GM18873 (cell line): ENCODE results near the gene USP36.
"Not testable (repeated sequence)": the region's sequence is repeated elsewhere in the genome, so short reads cannot be mapped to it uniquely, and the experiment has no call there.

Experiments used
- ATAC-seq: cut with Tn5 transposase; IDR thresholded peaks from one replicate; pipeline ENCODE4 v1.9.1; 2021; ENCODE audit warnings: mild to moderate bottlenecking, moderate library complexity, moderate number of reproducible peaks; ENCODE audit not compliant: unreplicated experiment, low FRiP score

The USP36 gene

DNA sequence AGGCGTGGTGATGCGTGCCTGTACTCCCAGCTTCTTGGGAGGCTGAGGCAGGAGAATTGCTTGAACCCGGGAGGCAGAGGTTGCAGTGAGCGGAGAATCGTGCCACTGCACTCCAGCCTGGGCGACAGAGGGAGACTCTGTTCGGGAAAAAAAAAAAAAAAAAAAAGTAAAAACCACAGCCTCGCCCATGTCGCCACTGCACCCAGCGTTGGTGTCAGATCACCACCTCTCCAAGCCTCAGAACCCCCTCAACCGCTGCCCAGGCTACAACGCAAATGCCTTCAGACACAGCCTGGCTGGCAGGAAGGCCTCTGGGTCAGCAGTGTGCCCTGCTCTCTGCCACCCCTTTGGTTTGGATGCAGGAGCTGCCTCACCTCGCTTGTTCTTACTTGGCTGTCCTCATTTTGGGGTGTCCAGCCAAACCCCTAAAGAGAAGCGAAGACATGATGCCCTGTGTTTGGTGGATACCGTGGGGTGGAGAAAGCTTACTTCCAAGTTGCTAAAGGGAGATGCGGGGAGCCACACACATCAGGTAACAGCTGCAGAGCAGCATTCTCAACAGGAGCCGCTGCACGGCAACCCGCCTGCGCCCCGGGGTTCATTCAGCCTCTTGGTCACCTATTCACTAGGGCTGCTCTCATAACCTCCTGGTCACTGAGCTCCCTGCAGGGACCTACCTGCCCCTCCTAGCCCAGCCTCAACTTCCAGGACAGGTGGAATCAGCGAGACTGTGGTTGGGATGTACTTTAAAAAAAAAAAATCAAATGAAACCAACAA is 45.6 kb downstream of the USP36 start:
- ATAC-seq: no peak

DNA sequence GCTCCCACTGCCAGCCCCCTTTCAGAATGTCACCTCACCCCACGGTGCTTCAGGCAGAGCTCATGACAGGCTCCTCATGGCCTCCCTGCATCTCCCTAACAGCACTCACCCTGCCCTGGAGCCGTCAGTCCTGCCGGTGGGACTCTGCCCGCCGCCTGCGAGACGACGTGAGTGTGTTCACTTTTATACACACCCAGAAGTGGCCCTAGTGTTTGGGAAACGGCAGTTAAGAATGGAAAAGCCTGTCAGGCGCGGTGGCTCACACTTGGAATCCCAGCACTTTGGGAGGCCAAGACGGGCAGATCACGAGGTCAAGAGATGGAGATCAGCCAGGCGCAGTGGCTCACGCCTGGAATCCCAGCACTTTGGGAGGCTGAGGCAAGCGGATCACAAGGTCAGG is 46.2 kb downstream of the USP36 start:
- ATAC-seq: no peak

DNA sequence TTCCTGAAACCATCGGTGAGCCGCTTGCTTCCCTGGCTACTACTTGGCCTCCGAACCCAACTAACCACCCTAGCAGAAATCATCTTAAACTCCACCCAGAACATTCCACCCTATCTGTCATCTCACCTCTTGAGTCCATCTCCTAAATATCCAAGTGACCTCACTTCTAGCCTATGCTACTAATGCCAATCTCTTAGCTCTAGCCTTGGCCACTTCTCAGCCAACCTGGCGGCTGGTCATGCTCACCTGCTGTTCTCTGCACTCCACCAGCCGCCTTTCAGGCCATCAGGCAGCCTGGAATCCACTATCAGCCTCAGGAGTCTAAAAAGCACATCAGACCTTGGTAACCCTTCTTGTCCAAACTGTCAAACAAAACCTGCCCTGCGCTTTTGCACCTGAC is 46.6 kb downstream of the USP36 start:
- no peak for ATAC-seq

DNA sequence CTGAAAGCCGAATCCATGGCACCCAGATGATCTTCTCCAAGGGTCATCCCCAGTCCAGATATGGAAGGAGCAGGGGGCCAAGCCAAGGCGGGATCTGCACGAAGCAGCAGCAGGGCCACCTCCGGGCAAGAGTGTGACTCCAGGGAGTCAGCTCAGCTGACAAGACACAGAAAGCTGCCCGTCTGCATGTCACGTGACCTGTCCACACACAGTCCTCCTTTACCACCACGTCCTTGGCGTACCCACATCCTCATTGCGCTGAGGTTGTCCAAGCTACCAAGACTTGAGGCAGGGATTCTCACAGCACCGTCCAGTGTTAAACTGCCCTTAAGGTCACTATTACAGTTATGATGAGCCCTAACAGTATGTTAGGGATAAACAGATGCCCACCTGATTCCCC is 47.2 kb downstream of the USP36 start:
- ATAC-seq: no peak

DNA sequence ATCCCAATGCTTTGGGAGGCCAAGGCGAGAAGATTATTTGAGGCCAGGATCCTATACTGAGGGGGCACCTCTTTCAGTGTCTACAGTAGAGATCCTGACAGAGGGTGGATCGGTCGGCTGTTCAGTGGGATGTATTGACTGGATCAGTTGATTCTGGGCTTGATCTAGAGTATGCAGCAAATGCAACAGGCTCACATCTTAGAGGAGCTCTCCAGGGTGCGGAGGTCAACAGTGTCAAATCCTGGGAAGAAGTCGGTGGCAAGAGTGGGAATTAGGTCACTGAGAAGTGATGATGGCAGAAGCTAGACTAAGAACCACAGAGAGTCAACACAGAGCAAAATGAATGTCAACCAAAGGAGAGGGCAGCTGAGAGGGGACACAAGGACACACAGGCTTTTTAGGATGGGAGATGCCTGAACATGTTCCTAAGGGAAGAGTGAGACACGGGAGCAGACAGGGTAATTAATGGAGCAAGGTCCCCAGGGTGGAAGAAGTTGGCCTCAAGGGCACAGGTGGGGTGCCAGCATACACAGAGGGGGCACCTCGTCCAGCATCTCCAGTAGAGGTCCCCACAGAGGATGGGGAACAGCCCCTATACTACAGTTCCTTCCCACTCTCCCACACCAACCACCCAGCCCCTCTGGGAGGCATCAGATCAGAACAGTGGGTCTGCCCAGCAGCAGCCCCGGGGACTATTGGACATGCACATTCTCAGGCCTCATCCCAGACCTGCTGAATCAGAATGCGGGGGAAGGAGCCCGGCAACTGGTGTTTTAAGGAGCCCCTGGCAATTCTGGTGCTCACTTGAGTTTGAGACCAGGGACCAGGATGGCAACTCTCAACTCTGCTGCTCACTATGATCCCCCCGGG is 48.5 kb downstream of the USP36 start:
- ATAC-seq: no peak

DNA sequence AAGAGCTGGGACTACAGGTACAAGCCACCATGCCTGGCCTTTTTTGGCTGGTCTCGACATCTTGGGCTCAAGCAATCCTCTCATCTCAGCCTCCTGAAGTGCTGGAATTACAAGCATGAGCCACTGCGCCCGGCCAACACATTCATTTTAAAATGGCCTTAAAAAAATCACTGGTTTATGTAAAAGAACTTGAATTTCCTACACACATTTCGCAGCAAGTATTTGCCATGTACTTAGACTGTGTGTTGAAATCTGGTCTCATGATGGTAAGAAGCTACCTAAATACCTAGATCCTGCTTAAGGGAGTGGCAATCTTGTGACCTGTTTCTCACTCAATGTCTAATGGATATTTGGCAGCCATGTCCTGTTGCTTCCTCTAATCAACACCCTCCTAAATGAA is 50.1 kb downstream of the USP36 start:
- ATAC-seq: no peak

DNA sequence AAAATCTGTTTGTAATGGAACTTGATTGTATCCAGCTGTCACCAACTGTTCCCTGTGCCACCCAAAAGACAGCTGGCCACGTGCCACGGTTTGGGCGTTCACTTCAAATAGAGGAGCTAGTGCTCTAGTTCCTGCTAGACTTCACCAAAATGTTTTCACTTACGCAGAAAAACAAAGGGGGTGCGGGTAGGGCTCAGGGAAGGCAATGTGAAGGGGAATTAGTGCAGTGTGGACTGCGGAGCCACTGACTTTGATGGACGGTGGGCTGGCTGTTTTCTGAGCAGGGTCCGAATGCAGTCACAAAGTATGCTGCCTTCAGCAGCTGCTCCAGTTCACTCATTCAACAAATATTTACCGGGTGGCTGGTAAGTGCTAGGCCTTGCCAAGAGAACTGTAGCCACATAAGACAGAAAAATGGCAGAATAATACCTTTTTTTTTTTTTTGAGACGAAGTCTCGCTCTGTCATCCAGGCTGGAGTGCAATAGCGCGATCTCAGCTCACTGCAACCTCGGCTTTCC is 50.9 kb downstream of the USP36 start:
- no peak for ATAC-seq

DNA sequence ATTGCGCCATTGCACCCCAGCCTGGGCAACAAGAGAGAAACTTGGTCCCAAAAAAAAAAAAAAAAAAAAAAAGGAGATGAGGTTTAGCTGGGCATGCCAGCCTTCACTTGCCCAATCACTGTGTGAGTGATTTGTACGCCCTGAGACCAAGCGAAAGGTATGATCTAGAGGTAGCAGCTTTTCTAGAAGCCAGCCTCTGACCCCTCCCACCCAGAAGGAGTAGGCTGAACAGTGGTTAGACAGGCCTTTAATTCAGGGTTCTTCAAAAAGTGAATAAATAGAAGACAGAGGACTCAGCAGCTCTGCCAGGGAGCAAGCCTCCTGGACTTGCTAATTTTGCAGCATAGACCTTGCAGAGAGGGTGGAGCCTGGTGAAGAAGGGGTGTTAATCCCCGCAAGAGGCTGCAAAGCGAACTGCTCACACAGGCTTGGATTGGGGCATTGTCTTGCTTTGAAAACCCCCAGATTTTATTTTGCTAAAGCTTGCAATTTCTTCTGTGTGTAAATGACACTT is 51.4 kb downstream of the USP36 start:
- ATAC-seq: no peak

DNA sequence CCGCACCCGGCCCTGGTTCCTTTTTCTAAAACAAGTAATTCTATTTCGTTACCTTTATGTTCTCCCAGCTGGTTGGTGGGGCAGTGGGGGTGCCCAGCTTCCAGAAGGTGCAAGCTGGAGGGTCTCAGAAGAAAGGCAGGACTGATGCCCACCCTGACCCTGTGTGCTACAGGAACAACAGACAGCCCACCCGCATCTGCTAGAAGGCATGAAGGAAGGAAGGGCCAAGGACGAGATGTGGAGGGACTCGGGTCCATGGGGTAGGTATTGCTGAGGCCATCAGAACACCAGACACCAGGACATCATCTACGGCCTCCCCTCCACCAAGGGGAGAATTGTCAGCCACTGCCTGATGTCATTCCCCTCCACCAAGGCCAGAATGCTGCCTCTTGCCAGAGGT is 52.2 kb downstream of the USP36 start:
- ATAC-seq: no peak

DNA sequence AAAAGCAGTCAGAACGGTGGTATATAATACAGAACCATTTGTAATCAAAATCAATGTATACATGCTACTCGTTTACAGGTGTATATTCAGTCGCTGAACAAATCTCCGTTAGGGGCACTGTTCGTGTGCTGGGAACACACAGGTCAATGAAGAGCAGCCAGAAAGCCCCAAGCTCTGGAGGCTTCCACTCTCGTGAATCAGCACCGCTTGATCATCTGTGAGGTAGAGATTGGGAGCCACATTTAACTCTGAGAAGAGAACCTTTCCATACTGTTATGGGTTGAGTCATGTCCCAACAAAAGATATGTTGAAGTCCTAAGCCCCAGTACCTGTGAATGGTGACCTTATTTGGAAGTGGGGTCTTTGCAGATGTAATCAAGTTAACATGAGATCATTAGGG is 53.2 kb downstream of the USP36 start:
- no peak for ATAC-seq

DNA sequence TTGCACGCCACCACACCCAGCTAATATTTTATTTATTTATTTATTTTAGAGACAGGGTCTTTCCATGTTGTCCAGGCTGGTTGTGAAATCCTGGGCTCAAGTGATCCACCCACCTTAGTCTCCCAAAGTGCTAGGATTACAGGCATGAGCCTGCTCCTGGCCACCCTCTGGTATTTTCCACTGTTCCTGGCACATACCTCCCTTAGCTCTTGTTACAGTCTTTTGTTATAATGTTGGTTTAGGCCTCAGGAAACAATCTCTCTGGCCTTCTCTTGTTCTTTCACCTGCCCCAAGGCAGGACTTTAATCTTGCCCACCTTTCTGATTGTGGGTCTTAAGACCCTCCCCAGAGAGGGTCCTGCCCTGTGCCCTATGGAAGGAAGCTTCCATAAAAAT is 55.0 kb downstream of the USP36 start:
- ATAC-seq: no peak

DNA sequence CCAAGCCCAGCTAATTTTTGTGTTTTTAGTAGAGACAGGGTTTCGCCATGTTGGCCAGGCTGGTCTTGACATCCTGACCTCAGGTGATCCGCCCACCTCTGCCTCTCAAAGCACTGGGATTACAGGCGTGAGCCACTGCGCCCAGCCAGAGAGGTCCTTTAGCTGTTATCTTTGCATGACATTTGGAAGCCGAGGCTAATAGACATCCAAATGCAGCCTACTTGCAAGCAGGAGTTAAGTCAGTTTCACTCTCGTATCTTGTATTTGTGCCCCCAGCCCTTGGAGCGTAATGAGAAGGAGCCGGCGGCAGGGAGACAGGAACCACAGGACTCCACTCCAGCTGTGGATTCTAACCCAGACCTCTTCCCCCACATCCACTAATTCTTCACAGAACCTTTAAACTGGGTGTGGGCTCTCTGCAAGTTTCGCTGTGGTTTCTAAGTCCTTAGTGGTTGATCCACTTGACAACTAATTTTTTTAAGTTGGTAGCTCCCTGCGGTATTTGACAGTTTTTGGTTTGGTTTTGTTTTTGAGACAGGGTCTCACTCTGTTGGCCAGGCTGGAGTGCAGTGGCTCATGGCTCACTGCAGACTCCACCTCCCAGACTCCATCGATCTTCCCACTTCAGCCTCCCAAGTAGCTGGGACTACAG is 55.5 kb downstream of the USP36 start:
- ATAC-seq: no peak

DNA sequence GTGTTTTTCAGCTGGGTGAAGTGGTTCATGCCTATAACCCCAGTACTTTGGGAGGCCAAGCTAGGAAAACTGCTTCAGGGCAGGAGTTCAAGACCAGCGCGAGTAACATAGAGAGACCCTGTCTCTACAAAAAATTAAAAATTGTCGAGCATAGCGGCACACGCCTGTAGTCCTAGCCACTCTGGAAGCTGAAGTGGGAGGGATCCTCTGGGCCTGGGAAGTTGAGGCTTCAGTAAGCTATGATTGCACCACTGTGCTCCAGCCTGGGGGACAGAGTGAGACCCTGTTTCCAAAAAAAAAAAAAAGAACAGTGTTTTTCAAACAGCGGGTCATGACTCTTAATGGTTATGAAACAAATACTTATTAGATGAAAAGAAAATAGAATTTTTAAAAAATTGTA is 56.3 kb downstream of the USP36 start:
- no peak for ATAC-seq

DNA sequence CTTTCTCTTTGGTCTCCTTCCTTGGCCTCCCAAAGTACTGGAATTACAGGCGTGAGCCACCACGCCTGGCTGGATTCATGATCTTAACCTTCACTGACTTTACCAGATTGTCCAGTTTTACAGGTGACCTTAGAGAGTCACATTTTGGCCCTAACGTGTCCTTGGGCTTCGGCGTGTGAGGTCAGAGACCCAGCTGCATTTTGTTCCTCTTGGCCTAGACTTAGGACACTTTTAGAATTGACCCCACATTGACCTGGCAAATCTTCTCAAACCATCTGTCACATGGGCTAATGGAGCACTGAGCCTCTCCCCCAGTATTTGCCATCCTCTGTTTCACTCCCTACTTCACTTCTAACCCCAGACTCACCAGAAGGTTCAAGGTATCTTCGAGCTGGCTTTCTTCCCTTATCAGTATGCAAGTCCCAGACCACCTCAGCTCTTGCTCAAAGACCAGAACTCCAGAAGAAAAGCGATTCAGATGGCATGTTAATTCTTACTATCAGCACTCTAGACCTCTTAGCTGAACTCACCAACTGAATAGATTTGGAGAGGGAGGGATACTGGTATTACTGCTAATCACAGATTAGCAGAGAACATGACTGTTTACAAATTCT is 56.8 kb downstream of the USP36 start:
- no peak for ATAC-seq

DNA sequence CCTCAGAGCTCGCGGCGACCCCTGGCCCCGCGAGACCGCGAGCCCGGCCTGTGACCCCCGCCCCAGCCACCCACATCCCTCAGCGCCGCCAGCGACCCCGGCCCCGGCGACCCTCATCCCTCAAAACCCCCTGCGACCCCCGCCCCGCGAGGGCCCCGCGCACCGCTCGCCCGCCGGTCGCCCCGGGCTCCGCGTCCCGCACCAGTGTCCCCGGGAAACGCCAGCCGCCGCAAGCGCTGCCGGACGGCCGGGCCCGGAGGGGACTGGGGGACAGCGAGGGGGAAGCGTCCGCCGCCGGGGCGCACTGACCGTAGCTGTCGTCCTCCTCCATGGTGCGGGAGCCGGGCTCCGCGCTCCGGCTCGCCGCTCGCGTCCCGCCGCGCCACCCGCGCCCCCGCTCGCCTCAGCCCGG is 58.7 kb downstream of the USP36 start, which contains the start of gene CYTH1:
CYTH1 (minus strand) TSS at position 381 of the 412 bp plus-strand sequence; CDS start at position 331, 50 bp downstream.
- ATAC-seq: peak; percentile 19

DNA sequence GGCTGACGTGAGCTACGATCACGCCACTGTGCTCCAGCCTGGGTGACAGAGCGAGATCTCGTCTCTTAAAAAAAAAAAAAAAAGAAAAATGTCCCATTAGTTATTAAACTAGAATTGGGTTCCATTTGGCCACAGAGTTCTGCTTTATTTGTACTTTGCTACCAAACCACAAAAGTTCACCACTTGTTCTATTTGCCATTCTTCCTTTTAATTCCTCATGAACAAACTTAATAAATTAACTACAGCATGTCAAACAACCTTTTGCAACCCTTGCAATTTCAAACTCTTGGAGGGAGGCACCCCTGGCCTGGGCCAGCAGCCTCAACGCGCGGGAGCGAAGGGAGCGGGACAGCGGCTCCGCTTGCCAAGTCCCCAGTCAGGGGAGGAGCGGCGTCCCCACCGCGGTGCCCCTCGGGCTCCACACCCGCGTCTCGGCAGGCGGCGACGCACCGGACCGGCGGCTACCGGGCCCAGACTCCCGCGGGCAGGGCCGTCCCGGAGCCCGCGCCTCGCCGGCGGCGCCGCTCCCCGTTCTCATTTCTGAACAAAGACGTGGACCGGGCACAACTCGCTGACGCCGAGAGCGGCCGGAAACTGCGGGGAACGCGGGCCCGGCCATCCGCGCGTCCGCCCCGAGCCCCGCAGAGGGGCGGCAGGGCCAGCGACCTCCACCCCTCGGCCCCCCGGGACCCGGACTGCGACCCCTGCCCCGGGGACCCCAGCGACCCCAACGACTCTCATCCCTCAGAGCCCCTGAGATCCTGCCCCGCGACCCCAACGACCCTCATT is 59.3 kb downstream of the USP36 start:
- ATAC-seq: no peak

DNA sequence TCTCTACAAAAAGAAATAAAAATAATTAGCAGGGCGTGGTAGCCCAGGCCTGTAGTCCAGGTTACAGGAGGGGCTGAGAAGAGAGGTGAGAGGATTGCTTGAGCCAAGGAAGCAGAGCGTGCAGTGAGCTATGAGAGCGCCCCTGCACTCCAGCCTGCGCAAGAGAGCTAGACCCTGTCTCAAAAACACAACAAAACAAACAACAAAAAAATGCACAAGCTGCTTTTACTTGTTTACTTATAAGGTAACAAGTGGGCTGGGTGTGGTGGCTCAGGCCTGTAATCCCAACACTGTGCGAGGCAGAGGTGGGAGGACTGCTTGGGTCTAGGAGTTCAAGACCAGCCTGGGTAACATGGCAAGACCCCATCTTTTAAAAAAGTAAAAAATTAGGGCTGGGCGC is 60.3 kb downstream of the USP36 start:
- ATAC-seq: no peak

DNA sequence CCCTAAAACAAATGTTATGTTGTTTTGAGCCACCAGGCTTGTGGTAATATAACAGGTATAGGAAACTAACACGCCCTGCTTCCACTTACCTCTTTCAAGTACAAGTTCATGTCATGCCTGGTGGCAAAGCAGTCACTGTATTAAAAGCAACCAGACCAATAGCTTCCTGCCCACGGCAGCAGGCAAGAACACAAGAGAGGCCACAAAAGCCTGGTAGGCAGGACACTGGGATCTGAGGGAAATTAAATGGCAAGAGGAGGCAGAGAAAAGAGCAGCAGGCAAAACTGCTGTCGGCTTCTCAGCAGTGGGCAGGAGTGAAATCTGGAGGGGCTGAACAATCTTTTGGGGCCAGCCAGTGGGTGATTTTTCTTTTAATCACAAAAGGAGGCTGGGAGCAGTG is 60.8 kb downstream of the USP36 start:
- ATAC-seq: no peak

DNA sequence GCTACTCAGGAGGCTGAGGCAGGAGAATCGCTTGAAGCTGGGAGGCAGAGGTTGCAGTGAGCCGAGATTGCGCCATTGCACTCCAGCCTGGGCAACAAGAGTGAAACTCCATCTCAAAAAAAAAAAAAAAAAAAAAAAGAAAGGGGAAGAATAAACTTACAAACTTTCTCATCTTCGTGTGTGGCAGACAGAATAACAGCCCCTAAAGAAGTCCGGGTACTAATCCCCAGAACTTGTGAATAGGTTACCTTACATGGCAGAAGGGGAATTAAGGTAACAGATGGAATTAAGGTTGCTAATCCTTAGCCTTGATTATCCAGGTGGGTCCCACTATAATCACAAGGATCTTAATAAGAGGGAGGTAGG is 61.3 kb downstream of the USP36 start:
- ATAC-seq: not testable (repeated sequence)

DNA sequence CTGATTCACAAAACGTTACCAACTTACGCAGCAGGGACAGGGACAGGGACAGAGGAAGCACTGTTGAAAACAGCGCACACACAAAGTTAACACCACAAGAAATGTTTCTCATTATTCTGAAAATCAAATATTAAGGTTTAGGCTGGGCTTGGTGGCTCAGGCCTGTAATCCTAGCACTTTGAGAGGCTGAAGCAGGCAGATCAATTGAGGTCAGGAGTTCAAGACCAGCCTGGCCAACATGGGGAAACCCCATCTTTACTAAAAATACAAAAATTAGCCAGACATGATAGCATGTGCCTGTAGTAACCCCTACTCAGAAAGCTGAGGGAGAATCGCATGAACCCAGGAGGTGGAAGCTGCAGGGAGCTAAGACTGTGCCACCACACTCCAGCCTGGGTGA is 62.7 kb downstream of the USP36 start:
- no peak for ATAC-seq
